GM12878 (cell line): ENCODE results near the gene TMEM201. TPM values are rescaled to one million over a fixed set of nuclear protein-coding genes. Genes with fewer than 3 reads are reported as not detected.

Experiments
- ATAC-seq: fragments of 200-7000 bp; cut with Tn5 transposase; 3 replicates; pipeline ENCODE4 v1.9.1; 2020; ENCODE audit warnings: mild to moderate bottlenecking, moderate library complexity
- BruUV-seq: library from RNA; stranded (reverse); fragments of 400-500 nt; replicated peaks from 2 replicates; lab custom pipeline; 2021; lab: Mats Ljungman, UMichigan
- CTCF ChIA-PET: fragments of 300-600 bp; sonication (Branson Sonifier 250); formaldehyde crosslinking; extraction: SDS; loops from one replicate; lab custom pipeline; 2021; ENCODE audit warnings: inconsistent platforms; lab: Yijun Ruan, JAX
- POLR2A ChIA-PET: fragments of 350-600 bp; formaldehyde crosslinking; extraction: SDS; loops from one replicate; lab custom pipeline; 2021; ENCODE audit warnings: inconsistent platforms; lab: Charles Lee
- RAD21 ChIA-PET: fragments of 300-600 bp; sonication (Branson Sonifier 250); formaldehyde crosslinking; loops from one replicate; lab custom pipeline; 2023; ENCODE audit warnings: antibody characterized with exemption; ENCODE audit not compliant: unreplicated experiment; lab: Charles Lee
- SMC1A ChIA-PET: fragments of 300-600 bp; sonication (Branson Sonifier 250); formaldehyde crosslinking; loops from one replicate; lab custom pipeline; 2023; ENCODE audit not compliant: unreplicated experiment, uncharacterized antibody; lab: Charles Lee
- DNase-seq: peaks from one replicate; pipeline ENCODE4 v3.0.0-alpha.2; 2011; ENCODE audit warnings: low read depth, low spot score
- FAIRE-seq: peaks from 3 replicates; lab custom pipeline; 2011; peaks lifted over from hg19 to GRCh38; lab: Jason Lieb, UNC
- H2AFZ ChIP-seq: 2 replicates; pipeline ENCODE4 v1.6.0; 2011; ENCODE audit warnings: low read depth, low read length, control low read depth; ENCODE audit not compliant: control insufficient read depth
- H3K27ac ChIP-seq: 2 replicates; pipeline ENCODE4 v1.5.1; 2011; ENCODE audit warnings: control low read depth; ENCODE audit not compliant: control insufficient read depth, insufficient read depth
- H3K27me3 ChIP-seq, 2 experiments: replicated peaks in 1 of 2; 2 replicates each; pipeline versions ENCODE4 v1.6.0 to v1.6.1; 2011; ENCODE audit warnings: low read length in 1 of 2; ENCODE audit not compliant: control insufficient read depth in 2 of 2, insufficient read depth in 2 of 2
- H3K36me3 ChIP-seq, 2 experiments: 2 replicates each; pipeline ENCODE4 v1.5.1; 2011; ENCODE audit warnings: low read length in 1 of 2; ENCODE audit not compliant: control insufficient read depth in 2 of 2, insufficient read depth in 2 of 2
- H3K4me1 ChIP-seq: 2 replicates; pipeline ENCODE4 v1.6.1; 2011; ENCODE audit warnings: mild to moderate bottlenecking, low read length, moderate library complexity, mixed read lengths; ENCODE audit not compliant: control insufficient read depth, insufficient read depth
- H3K4me2 ChIP-seq: 2 replicates; pipeline ENCODE4 v1.6.0; 2011; ENCODE audit warnings: control low read depth; ENCODE audit not compliant: control insufficient read depth, insufficient read depth
- H3K4me3 ChIP-seq: fragments of 200-600 bp; sonication (generic); 2 replicates; pipeline ENCODE4 v1.5.1; 2016
- H3K79me2 ChIP-seq: 2 replicates; pipeline ENCODE4 v1.6.0; 2011; ENCODE audit warnings: low read length; ENCODE audit not compliant: control insufficient read depth, insufficient read depth
- H3K9ac ChIP-seq: 2 replicates; pipeline ENCODE4 v1.8.0; 2011; ENCODE audit warnings: low read length, control low read depth, mixed read lengths; ENCODE audit not compliant: control insufficient read depth, insufficient read depth
- H3K9me3 ChIP-seq: replicated peaks from 3 replicates; pipeline ENCODE4 v1.5.1; 2011; ENCODE audit warnings: mild to moderate bottlenecking, low read length; ENCODE audit not compliant: control insufficient read depth, insufficient read depth
- H4K20me1 ChIP-seq: 2 replicates; pipeline ENCODE4 v1.6.0; 2011; ENCODE audit not compliant: control insufficient read depth, insufficient read depth
- HDGF ChIP-seq: fragments of 450-650 bp; IDR thresholded peaks from 2 replicates; pipeline ENCODE4 v1.6.1; 2016; ENCODE audit warnings: antibody characterized with exemption
- JUNB ChIP-seq: IDR thresholded peaks from 2 replicates; pipeline ENCODE4 v1.6.1; 2016; ENCODE audit warnings: antibody characterized with exemption, mild to moderate bottlenecking
- KLF5 ChIP-seq: fragments of 450-650 bp; IDR thresholded peaks from 2 replicates; pipeline ENCODE4 v1.6.1; 2014; ENCODE audit warnings: mild to moderate bottlenecking; ENCODE audit not compliant: partially characterized antibody
- MEF2A ChIP-seq: IDR thresholded peaks from 2 replicates; pipeline ENCODE4 v1.6.1; 2011; ENCODE audit warnings: low read depth, mild to moderate bottlenecking, low read length, moderate library complexity; ENCODE audit not compliant: insufficient read depth
- RCOR1 ChIP-seq: conservative IDR thresholded peaks from 2 replicates; pipeline ENCODE4 v1.6.1; 2012; ENCODE audit warnings: low read depth, low read length, improper control_type of control experiment
- SMAD5 ChIP-seq: IDR thresholded peaks from 2 replicates; pipeline ENCODE4 v1.6.1; 2016; ENCODE audit warnings: antibody characterized with exemption, low read depth
- SRF ChIP-seq, 2 experiments: IDR thresholded peaks; 2 replicates each; pipeline ENCODE4 v1.6.1; 2011; ENCODE audit warnings: low read depth in 2 of 2, low read length in 2 of 2, mild to moderate bottlenecking in 1 of 2, moderate library complexity in 1 of 2
- SUPT20H ChIP-seq: IDR thresholded peaks from 2 replicates; pipeline ENCODE4 v1.6.1; 2011; ENCODE audit warnings: low read depth, mild to moderate bottlenecking, low read length, moderate library complexity, borderline replicate concordance; ENCODE audit not compliant: control insufficient read depth
- ZNF622 ChIP-seq: fragments of 450-650 bp; IDR thresholded peaks from 2 replicates; pipeline ENCODE4 v1.6.1; 2017; ENCODE audit warnings: mild to moderate bottlenecking, inconsistent platforms
- ZSCAN29 ChIP-seq: fragments of 450-650 bp; IDR thresholded peaks from 2 replicates; pipeline ENCODE4 v1.6.1; 2017; ENCODE audit warnings: mild to moderate bottlenecking, moderate library complexity
- WGBS: methylation state at CpG from one replicate; pipeline ENCODE4 v1.1.6; 2016; ENCODE audit warnings: low lambda C conversion rate; ENCODE audit not compliant: insufficient replicate concordance, insufficient coverage; ENCODE audit errors: missing lambda C conversion rate; 5-methylcytosine and 5-hydroxymethylcytosine counted together
- in situ Hi-C: fragments of 300-500 bp; cut with MboI; formaldehyde crosslinking; loops from 9 replicates; pipeline ENCODE4 v1.14.3; 2018; ENCODE audit warnings: mixed read lengths
- intact Hi-C: fragments of 100-400 bp; cut with micrococcal nuclease; formaldehyde crosslinking; loops from one replicate; pipeline ENCODE4 v1.14.2; 2022; ENCODE audit not compliant: unreplicated experiment
- polyA plus RNA-seq, 11 experiments: library from polyadenylated mRNA; depleted of rRNA in 4 of 11; unstranded in 6 of 11; stranded (reverse) in 5 of 11; fragments of >200 nt; fragmentation: Nextera tagmentation in 4 of 11; fragmentation: Illumina TruSeq in 1 of 11; extraction: Ambion mirVana in 4 of 11; extraction: Trizol in 1 of 11; gene quantifications; 1 replicate in 1 of 11; 2 replicates in 10 of 11; pipeline versions ENCODE4 v1.2.1 to v1.2.3, GENCODE V29; 2011 to 2016; ENCODE audit warnings: inconsistent platforms in 2 of 11, missing spikeins in 2 of 11, low read depth in 1 of 11
- total RNA-seq, 4 experiments: library from RNA; depleted of rRNA in 3 of 4; stranded (reverse); fragments of >200 nt in 3 of 4; fragmentation: Illumina TruSeq in 1 of 4; extraction: Trizol in 1 of 4; gene quantifications; 2 replicates each; pipeline versions ENCODE4 v1.2.1 to v1.2.3, GENCODE V29; 2013 to 2021
- TF ChIP-seq, protein P1 (sequence below): fragments of 450-650 bp; formaldehyde crosslinking; IDR thresholded peaks from 2 replicates; pipeline ENCODE4 v1.4.0; 2020; ENCODE audit warnings: mild to moderate bottlenecking, moderate library complexity

Gene TMEM201
- total and polyA plus RNA-seq, 10 of the 15 experiments (the other 5 are each of a cell fraction or from before 2014, with no cell fraction given) = 0.13 to 26.6 (median 6.1) TPM

DNA sequence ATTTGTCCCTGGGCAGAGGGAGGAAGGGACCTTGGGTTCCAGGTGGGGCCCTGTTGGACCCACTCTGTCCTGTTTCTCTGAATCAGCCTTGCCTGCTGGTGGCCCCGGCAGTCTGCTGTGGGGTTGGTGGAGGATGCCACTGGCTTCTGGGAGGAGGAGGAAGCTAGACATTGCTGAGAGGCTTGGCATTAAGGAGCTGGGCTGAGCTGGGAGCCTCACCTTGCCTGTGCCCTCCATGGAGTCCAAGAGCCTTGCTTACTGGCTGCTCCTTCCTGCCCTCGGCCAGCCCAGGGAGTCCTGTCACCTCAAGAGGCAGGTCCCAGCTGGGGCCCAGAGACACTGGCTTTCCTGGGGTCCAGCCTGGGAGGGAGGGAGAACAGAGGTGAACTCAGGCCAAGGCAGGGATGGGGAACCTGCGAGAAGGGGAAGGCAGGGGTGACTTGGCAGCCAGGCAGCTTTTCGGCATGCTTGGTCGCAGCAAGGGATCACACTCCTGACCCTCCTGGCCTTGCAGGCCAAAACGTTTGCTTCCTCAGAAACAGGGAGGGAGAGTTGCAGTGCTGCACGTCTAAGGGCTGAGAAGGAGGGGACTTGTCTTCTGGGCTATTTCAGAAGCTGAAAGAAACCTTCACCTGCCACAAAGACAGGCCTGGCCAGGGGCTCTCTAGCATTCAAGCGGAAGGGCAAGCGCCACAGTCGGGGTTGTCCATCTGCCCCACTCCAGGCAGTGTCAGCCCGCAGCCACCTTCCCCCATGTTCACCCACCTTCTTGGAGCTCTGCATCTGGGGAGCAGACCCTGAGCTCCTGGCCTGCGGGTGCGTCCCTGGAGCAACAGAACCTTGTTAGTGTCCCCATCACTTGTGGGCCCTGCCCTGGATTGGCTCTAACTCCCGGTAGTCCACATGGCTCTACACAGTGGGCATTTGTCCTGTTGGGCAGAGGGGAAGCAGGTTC lies 8.9 kb downstream of the TMEM201 start:
- peaks cover 10 to 35% of the 10 kb centered on the region in 2 experiments; a peak in 3 of 4 replicates for H3K36me3 ChIP-seq
- DNase-seq (no peak), FAIRE-seq (no peak), ATAC-seq (no peak)
- ChIA-PET POLR2A (interaction anchor here (0.5 kb wide), 1 partner anchor 152 kb away, joined by 4 read pairs; no protein-coding TSS in a partner anchor), CTCF (no interaction called here), SMC1A (interaction anchor here (1.4 kb wide), 1 partner anchor 19 kb away, joined by 3 read pairs; no protein-coding TSS in a partner anchor), RAD21 (no interaction called here)
- H3K79me2 ChIP-seq = peaks cover 20% of the 10 kb centered on the region
- WGBS = 84% methylated on average over 14 of the region's 14 CpGs
- no peak overlapping the region for H3K4me3 ChIP-seq
- no peaks in the 10 kb centered on the region for H3K27me3 ChIP-seq
- H4K20me1 ChIP-seq = peaks cover 3% of the 10 kb centered on the region; the same call in 1 of the 2 replicates
- peaks cover 10% of the 10 kb centered on the region for H3K4me1 ChIP-seq
- H2AFZ ChIP-seq = no peak overlapping the region
- intact Hi-C loops (no loop called here), in situ Hi-C loops (no loop called here)
- no peaks in the 10 kb centered on the region for H3K9me3 ChIP-seq
- H3K4me2 ChIP-seq = no peak overlapping the region
- H3K27ac ChIP-seq = no peak overlapping the region
- H3K9ac ChIP-seq = no peak overlapping the region
- TF ChIP-seq JUNB (no peak), KLF5 (no peak), SRF (IDR thresholded peaks at IDR 0.05; ENCODE audit: low read depth in 2 of 2, low read length in 2 of 2) (no peak), HDGF (no peak), SUPT20H (no peak), SMAD5 (no peak), RCOR1 (no peak), MEF2A (no peak), ZNF622 (no peak), ZSCAN29 (no peak)
- TF ChIP-seq, protein P1, sequence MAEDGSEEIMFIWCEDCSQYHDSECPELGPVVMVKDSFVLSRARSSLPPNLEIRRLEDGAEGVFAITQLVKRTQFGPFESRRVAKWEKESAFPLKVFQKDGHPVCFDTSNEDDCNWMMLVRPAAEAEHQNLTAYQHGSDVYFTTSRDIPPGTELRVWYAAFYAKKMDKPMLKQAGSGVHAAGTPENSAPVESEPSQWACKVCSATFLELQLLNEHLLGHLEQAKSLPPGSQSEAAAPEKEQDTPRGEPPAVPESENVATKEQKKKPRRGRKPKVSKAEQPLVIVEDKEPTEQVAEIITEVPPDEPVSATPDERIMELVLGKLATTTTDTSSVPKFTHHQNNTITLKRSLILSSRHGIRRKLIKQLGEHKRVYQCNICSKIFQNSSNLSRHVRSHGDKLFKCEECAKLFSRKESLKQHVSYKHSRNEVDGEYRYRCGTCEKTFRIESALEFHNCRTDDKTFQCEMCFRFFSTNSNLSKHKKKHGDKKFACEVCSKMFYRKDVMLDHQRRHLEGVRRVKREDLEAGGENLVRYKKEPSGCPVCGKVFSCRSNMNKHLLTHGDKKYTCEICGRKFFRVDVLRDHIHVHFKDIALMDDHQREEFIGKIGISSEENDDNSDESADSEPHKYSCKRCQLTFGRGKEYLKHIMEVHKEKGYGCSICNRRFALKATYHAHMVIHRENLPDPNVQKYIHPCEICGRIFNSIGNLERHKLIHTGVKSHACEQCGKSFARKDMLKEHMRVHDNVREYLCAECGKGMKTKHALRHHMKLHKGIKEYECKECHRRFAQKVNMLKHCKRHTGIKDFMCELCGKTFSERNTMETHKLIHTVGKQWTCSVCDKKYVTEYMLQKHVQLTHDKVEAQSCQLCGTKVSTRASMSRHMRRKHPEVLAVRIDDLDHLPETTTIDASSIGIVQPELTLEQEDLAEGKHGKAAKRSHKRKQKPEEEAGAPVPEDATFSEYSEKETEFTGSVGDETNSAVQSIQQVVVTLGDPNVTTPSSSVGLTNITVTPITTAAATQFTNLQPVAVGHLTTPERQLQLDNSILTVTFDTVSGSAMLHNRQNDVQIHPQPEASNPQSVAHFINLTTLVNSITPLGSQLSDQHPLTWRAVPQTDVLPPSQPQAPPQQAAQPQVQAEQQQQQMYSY (CRISPR knock-in tag) = no peak
- no TSS peak for BruUV-seq
